GM21360 (cell line): ENCODE measurements around the gene RNLS.
"Not testable (repeated sequence)": the region's sequence is repeated elsewhere in the genome, so short reads cannot be mapped to it uniquely, and the experiment has no call there.

ENCODE experiments used
- ATAC-seq: cut with Tn5 transposase; IDR thresholded peaks from one replicate; pipeline ENCODE4 v1.9.1; 2021; ENCODE audit warnings: mild to moderate bottlenecking, moderate library complexity; ENCODE audit not compliant: unreplicated experiment

RNLS gene

GRCh38 chr10:88311264-88311663, 271.9 kb downstream of the RNLS start:
- no peak for ATAC-seq

GRCh38 chr10:88309365-88309764, 273.8 kb downstream of the RNLS start:
- no peak for ATAC-seq

- ATAC-seq = not testable (repeated sequence)
Measured at GRCh38 chr10:88308361-88308760, 274.8 kb downstream of the RNLS start.

- ATAC-seq = no peak
Measured at GRCh38 chr10:88299787-88300186, 283.3 kb downstream of the RNLS start.

DNA sequence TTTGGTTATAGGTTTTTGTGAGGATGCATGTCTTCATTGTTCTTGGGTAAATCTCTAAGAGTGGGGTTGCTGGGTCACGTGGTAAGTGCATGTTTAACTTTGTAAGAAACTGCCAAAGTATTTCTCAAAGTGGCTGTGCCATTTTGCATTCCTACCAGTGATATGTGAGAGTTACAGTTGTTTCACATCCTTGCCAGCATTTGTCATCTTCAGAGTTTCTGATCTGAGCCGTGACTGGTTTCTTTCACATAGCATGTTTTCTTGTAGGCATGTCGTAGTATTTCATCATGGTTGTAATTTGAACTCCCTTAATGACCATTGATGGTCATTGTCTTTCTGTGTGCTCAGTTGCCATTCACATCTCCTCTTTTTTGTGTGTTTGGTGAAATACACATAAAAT, 286.0 kb downstream of the RNLS start:
- ATAC-seq = no peak

DNA sequence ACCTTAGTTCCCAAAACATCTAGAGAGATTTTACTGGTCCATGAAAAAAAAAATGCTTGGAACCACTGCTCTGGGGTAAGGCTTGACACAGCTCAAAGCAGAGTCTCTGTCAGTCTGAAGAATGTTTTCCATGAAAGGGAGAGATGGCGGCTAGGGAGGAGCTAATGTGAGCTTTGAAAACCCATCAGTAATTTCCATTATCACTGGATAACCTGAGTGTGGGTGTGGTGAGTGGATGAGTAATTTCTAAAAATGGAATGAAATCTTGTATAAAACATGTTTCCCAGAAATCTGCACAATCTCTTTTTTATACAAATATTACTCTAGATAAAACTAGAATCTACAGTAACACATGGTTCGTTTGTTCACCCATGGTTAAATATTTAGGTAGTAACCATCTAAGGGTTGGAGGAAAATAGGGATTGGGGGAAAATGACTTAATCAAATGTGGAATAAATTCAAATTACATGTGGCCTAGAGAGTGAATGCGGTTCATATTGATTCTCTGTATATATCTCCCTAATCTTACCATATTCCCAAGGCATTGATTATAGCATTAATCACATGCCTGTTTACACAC, 289.4 kb downstream of the RNLS start:
- ATAC-seq = no peak

GRCh38 chr10:88293073-88293472, 290.0 kb downstream of the RNLS start:
- ATAC-seq = no peak

- ATAC-seq = no peak
Measured at GRCh38 chr10:88292185-88292514, 291.0 kb downstream of the RNLS start.

DNA sequence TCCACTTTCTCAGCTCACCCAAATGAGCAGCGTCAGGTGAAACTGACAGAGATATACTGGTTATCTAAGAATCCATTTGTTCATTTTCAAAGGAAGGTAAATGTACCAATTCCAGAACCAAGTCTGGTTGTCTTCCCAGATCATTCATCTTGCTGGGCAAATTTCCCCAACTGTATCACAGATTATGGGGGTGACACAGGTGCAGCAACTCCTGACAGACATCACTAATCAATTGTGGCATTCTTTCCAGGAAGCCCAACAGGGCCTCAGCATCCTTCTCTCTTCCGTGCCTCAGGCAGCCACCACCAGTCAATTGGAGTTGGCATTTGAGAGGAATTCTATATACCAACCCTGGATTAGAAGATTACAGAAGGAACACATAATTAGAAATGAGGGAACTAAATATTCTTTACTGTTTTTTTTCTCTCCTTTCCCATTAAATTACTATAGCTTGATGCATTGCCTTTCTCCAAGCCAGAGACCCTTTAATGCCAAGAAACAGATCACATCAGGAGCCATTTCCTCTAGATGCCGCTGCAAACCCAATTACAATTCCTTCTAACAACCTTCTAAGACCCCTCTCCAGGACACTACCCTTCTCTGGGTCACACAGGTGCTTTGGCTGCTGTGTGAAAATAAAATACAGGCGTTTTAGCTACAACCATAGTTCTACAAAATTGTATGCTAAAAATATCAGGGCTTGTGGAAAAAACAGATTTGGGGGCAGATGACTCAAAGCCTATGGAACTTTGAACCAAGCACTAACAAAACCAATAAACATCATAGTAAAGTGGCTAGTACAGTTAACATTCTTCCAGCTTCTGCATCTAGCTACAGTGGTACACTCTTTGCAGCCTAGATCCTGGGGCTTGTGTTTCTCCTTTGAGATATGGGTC, 291.6 kb downstream of the RNLS start:
- ATAC-seq = no peak

GRCh38 chr10:88289342-88289741, 293.8 kb downstream of the RNLS start:
- ATAC-seq = no peak

- ATAC-seq = no peak
Measured at GRCh38 chr10:88288320-88289059, 294.6 kb downstream of the RNLS start.

GRCh38 chr10:88286030-88286429, 297.1 kb downstream of the RNLS start:
- no peak for ATAC-seq

DNA sequence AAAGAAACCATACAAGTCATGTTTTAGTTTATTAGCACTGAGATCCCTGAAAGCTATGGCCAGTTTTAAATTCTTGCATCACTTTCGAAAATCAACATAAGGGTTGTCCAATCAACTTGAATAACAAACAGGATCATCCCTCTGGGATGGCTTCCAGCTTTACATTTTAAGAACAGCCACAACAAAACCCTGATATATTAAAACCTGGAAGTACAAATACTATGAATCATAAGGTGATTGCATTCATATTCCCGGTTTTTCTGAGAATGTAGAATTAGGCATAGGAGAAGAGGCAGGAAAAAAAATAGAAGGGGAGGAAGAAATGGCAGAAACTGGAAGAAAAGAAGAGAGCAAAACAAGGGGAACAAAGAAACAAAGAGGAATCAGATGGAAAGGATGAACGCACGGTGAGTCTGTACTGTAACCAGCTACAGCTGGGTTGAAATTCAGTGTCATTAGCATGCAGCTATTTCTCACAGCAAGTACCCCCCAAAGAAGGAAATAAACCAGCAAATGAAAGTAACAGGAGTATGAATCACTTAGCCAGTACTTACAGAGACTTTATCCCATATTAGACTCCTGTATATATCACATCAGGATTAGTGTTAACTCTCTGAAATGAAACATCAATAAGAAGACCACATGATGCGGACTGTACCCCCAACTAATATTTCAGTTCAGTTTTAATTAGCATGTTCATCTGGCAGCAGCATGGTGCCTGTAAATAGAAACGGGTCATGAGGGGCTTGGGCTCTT, 301.3 kb downstream of the RNLS start:
- ATAC-seq = no peak

GRCh38 chr10:88280518-88280917, 302.6 kb downstream of the RNLS start:
- ATAC-seq = no peak

DNA sequence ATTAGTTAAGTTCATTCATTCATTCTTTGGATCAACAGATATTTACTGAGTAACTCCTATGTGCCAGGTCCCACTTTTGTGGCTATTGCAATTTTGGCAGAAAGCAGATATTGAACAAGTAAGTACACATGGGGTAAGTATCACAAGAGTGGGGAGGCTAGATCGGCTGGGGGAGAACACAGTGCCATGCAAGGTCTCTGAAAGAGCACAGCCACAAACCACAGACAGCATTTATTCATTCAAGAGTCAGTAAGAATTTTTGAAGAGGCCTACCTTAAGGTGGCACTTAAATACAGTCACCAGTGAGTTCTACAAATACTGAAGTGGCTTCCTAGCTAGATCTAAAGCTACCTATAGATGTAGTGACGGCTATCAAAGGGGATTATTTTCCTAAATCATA, 304.2 kb downstream of the RNLS start:
- ATAC-seq = no peak

DNA sequence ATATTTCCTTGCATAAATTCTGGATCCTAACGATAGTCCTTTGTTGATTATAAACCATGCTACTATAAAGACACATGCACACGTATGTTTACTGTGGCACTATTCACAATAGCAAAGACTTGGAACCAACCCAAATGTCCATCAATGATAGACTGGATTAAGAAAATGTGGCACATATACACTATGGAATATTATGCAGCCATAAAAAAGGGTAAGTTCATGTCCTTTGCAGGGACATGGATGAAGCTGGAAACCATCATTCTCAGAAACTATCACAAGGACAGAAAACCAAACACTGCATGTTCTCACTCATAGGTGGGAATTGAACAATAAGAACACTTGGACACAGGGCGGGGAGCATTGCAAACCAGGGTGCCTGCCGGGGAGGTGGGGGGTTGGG, 306.2 kb downstream of the RNLS start:
- not testable (repeated sequence) for ATAC-seq

- no peak for ATAC-seq
Measured at GRCh38 chr10:88274286-88274685, 308.8 kb downstream of the RNLS start.

DNA sequence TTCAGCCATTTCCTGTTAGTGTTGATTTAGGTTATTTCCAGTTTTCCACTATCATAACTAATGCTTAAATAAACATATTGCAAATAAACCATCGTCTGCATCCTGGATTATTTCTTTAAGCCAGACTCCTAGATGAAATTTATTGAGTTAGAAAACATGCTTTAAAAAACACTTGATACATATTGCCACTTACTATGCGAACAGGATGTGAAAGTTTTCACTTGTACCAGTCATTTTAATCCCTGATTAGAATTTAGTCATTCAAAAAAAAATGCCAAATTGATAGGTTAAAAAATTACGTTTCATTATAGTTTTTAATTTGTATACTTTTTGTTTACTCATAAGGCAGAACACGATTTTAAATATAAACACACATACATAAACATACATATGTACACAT, 309.6 kb downstream of the RNLS start:
- no peak for ATAC-seq

- ATAC-seq = peak; percentile 13
Measured at GRCh38 chr10:88271761-88272543, 311.2 kb downstream of the RNLS start.
